Measurements from ENCODE around the gene RNU1-2.

- TF ChIP-seq YY1 (IDR thresholded peaks at IDR 0.05; ENCODE audit: insufficient read depth, insufficient read length) (no peak), ZNF274 (IDR thresholded peaks at IDR 0.05; ENCODE audit: low read depth, low read length) (no peak)
These were observed 42.9 kb downstream of the RNU1-2 start for GRCh38 chr1:16938351-16939321.

Measured in NT2/D1 (cell line).